HG02571 (cell line): Measurements from ENCODE around the gene PRKCZ.
A peak's percentile ranks its signal among the peaks of the same experiment; 100 is the strongest.

Experiments
- ATAC-seq: cut with Tn5 transposase; IDR thresholded peaks from one replicate; pipeline ENCODE4 v1.9.1; 2021; ENCODE audit warnings: mild to moderate bottlenecking, moderate library complexity; ENCODE audit not compliant: unreplicated experiment

PRKCZ gene

GRCh38 chr1:2201062-2201461 is 150.9 kb downstream of the PRKCZ start:
- no peak for ATAC-seq

DNA sequence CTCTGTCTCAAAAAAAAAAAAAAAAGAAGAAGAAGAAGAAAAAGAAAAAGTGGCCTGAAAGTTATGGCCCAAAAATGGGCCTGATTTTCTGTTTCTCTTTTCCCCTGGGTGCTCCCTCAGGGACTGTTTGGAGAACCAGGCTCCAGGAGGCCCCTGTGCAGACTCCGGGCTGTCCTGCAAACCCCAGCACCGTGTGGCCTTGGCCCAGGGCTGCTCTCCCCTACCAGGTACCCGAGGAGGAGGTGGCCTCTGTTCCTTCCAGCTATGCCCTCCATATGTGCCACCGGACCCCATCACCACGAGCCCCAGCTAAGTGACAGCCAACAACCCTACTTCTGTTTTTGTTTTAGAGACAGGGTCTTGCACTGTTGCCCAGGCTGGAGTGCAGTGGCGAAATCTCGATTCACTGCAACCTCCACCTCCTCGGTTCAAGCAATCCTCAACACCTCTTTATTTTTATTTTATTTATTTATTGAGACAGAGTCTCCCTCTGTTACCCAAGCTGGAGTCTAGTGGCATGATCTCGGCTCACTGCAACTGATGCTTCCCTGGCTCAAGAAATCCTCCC is 151.9 kb downstream of the PRKCZ start:
- no peak for ATAC-seq

- no peak for ATAC-seq
Measured at GRCh38 chr1:2202843-2203601, 152.8 kb downstream of the PRKCZ start.

DNA sequence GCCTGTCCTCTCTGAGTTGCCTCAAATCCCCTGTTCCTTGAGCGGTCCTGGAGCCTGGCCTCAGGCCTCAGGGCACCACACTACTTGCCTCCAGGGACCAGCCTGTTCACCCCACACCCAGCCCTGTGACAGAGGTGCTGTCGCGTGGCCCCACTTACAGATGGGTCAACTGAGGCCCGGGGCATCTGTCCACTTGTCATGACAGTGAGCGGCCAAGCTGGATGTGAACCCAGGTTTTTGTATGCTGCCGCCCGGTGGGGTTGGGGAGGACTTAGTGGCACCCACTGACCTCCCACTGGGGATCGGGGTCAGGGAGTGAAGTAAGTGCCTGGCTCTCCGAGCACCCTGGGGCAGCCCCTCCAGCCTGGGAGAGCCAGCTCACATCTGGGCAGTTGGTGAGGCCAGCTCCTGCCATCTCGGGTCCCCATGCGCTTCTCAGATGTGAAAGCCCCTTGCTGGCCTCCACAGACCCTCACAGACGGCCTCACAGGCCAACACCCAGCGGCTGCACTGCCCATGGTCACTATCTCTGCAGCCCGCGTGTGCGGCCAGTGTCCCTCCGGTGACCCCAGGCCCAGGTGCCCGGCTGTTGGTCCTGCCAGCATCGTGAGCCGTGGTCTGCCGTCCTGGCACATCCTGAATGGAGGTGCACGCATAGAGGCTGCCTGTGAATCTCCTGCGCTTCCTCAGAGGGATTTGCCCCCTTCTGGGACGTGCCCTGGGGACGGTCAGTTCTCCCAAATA is 153.6 kb downstream of the PRKCZ start:
- ATAC-seq: no peak

DNA sequence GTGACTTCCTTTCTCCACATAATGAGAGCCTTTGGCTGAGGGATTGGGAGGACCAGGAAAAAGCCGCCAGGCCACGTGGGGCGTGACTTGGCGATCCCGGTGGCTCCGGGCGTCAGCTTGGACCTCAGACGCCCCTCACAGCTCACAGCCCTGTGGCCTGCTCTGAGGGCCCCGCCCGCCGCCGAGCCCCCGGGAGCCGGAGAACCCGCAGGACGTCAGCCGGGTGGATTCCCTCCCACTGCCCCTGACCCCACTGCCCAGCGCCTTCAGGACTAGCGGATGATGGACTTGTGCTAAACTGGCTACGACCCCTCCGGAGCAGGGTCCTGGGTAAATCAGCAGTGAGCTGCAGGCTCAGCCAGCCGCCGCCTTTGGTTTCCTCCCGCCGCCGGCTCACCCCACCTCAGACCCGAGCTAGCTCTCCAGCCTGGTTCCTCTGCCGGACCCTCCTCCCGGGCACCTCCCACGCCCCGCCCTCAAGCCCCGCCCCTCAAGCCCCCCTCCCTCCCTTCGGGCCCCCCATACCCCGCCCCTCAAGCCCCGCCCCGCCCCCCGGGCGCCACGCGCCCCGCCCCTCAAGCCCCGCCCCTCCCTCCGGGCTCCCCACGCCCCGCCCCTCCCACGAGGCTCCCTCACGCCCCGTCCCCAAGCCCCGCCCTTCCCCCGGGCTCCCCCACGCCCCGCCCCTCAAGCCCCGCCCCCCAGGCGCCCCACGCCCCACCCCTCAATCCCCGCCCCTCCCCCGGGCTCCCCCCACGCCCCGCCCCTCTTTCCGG is 154.4 kb downstream of the PRKCZ start:
- ATAC-seq: no peak

DNA sequence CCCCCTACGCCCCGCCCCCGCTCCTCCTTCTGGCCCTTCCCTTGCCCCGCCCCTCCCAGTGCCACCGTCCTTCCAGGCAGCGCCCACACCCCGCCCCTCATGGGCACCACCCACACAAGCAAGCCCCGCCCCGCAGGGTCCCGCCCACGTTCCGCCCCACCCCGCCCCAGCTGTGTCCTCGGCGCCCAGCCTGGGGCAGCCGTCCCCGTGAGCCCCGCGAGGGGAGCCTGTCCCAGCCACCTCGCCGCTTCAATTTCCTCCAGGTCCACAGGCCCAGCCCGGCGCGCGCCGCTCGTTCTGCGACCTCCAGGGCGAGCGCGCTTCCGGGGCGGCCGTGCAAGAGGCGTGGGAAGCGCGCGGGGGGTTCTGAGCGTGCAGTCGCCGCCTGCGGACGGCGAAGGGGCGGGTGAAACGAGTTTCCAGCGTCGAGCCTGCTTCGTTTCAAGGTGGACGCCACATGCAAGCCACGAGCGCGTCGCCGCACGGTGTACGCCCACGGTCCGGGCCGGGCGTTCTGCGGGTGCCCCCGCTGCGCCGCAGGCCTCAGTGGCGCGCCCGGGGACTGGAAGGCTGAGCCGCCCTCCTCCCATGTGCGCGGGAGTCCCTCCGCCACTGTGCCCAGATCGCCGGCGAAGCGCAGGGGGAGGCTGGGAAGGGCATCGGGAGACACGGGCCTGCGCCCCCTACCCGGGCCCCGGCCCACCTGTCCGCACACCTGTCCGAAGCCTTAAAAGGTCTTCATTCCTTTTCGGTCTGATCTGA is 155.2 kb downstream of the PRKCZ start:
- ATAC-seq: peak; percentile 66

GRCh38 chr1:2206813-2207487 is 156.7 kb downstream of the PRKCZ start:
- no peak for ATAC-seq

GRCh38 chr1:2208309-2209239 is 158.4 kb downstream of the PRKCZ start:
- ATAC-seq: no peak

DNA sequence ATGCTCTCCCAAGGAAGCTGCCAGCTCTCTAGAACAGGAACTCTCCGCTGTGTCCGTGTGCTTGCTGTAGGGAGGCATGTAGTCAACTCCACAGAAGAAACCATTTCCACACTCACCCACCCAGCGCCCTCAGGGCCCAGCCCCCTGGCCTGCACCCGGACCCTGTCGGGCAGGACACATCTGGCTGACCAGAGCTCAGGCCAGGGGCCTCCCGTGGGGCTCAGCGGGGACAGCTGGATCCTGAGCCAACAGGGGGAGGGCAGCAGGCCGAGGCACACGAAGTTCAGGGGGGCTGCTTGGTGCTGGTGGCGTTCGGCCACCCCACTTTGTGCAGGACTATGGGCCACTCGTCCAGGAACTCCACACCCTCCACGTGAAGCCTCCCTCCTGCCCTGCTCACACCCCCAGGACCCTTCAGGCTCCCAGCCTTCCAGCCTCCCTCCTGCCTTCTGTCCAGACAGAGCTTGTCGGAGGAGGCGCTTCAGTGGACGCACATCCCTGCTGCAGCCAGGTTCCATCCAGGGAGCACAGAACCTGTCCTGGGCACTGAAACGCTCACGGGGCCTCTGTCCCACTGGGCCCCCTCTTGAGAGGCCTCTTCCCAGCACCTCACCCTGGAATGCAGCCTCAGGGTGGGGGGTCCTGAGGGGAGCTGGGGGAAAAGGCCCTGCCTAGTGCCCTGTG is 159.3 kb downstream of the PRKCZ start:
- ATAC-seq: no peak

GRCh38 chr1:2210084-2210653 is 160.0 kb downstream of the PRKCZ start:
- no peak for ATAC-seq

DNA sequence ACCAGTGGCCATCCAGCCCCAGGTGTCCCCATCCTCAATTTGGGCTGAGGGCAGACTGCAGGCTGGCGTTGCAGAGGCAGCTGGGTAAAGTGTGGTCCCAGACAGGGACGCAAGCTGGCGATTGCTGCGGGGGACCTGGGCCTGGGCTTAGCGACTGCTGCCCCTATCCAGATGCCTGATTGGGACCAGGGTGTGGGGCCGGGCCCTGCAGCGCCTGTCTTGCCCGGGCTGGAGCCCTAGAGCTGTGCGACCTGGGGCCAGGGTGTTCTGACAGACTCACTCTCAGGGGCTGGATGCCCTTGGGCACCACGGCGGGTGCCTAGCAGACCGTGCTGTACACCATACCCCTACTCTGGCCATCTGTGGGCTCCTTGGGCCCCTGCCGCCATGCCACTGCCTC is 160.6 kb downstream of the PRKCZ start:
- ATAC-seq: no peak

DNA sequence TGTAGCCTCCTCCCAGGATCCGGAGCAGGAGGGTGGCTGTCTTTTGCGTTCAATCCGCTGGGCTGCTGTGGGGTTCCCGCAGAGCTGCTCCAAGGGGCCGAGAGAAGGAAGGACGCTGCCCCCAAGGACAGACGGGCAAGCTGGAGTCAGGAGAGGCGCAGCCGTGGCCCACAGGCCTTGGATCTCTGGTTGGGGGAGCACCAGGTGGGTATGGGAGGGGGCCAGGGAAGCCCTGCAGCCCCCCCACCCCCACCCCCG is 162.0 kb downstream of the PRKCZ start:
- ATAC-seq: no peak

- no peak for ATAC-seq
Measured at GRCh38 chr1:2212532-2213491, 162.6 kb downstream of the PRKCZ start.

DNA sequence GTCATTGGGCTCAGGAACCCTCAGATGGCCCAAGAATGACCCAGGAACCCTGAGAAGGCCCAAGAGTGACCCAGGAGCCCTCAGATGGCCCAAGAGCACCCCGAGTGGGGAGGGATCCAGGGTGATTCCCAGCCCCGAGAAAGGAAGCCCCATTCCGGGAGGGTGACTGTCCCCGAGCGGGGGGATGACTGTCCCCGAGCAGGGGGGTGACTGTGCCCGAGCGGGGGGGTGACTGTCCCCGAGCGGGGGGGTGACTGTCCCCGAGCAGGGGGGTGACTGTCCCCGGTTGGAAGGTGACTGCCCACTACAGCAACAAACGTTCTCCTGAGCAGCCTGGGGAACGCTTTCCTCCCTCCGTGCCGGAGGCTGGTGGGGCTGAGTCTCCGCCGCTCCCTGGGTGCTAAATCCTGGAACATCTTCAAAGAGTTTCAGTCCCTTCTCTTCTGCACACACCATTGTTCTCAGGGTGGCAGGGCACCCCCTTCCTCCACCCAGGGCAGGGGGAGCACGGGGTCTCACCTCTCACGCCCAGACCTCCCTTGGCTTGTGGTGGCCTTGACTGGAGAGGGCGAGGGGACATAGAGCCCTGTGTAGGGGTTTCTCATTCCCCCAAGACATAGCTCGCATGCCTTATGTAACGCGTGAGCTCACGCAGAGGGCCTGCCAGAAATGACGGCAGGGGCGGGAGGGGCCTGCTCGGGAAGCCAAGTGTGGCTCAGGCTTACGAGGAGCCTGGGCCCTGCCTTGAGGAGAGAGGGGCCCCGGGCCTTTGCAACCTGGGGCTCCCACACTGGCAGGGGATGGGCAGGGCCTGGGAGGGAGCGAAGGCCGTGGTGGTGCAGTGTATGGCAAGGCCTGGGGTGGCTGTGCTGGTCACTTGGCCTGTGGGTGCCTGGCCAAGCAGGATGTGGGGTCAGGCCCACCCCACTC is 163.6 kb downstream of the PRKCZ start:
- ATAC-seq: no peak

DNA sequence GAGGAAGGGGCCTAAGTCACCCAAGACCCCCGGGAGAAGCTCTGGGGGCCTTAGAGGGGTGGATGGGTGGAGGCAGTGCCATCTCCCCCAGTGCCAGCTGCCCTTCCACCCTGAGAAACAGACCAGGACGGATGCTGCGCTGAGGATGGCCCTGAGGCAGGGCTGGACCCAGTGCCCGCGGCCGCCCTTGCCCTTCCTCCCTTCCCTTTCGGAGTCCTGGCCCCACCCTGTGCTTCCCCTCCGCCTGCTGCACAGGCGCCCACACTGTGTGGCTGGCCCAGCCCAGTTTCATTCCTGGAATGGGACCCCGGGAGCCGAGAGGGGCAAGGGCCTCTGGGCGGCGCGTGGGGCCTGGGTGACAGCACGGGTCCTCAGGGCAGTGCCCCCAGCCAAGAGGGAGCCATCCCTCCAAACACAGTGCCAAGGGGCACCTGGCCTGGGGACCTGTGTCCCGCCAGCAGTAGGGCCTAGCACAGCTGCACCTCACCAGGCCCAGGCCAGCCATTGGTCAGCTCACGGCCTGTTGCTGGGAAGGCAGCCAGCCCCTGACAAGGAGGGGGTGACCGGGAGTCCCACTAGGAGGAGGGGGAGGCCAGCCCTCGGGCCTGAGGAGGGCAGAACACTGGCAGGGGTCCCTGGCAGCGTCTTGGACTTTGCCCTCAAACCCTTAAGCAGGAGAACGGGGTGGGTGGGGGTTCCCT is 164.5 kb downstream of the PRKCZ start:
- ATAC-seq: no peak

- ATAC-seq: no peak
Measured at GRCh38 chr1:2215329-2215728, 165.1 kb downstream of the PRKCZ start.
